Astrocyte (in vitro differentiated cells and primary cell): Measurements from ENCODE around the gene ZSWIM9.

Experiments
- CTCF ChIP-seq: IDR thresholded peaks from 2 replicates; pipeline ENCODE4 v1.5.1; 2011; ENCODE audit warnings: low read depth, mild to moderate bottlenecking, inconsistent platforms, low read length, moderate library complexity; ENCODE audit not compliant: insufficient read depth
- EZH2 ChIP-seq: IDR thresholded peaks from 2 replicates; pipeline ENCODE4 v1.6.1; 2012; ENCODE audit warnings: mild to moderate bottlenecking, low read length, inconsistent platforms; ENCODE audit not compliant: insufficient read depth

- no peak for TF ChIP-seq CTCF
- no peak for TF ChIP-seq EZH2
These were observed 33.5 kb downstream of the ZSWIM9 start for GRCh38 chr19:48203794-48204628.
